Activated CD4-positive, alpha-beta T cell treated with anti-CD3 and anti-CD28 coated beads, Interleukin-2, amount 10 ng/mL, durations not matched to agents 7 days and 5 days (primary cell): ENCODE data around the gene IRX4. TPM values are rescaled to one million over a fixed set of nuclear protein-coding genes. Genes with fewer than 3 reads are reported as not detected.

Experiments used
- total RNA-seq, 2 experiments: library from RNA; stranded (reverse); gene quantifications; one replicate each; pipeline ENCODE4 v1.2.3, GENCODE V29; 2021

The IRX4 gene
- total RNA-seq, 2 experiments from 2014 or later, result not detected

Other genes with a start within 250 kb of the IRX4 start
- 10 to 100 TPM; 41.5 to 46.9 TPM for gene MRPL36, start 83.1 kb downstream of the IRX4 start, total RNA-seq
- gene NDUFS6, start 81.5 kb downstream of the IRX4 start, total RNA-seq, result 10 to 100 TPM; 20.8 to 31.7 TPM